ENCODE data around the gene ZCCHC13. TPM values are rescaled to one million over a fixed set of nuclear protein-coding genes. Genes with fewer than 3 reads are reported as not detected.

ZCCHC13 gene
- not detected in 2 replicates for total RNA-seq (2021; fragmentation: NEBNext Ultra II Directional; extraction: Animal tissue kit (Norgen Biotek cat#: 25700))
- not detected in 2 replicates for polyA plus RNA-seq (2011; rRNA removed)
- not detected for polyA plus RNA-seq (2011; cell fraction: cytosol; rRNA removed)
- not detected for polyA plus RNA-seq (2011; cell fraction: nucleus; rRNA removed)
- polyA plus RNA-seq (2012, experiment 1 of 2), result not detected in 4 replicates
- polyA plus RNA-seq (2012, experiment 2 of 2), result not detected
- not detected for polyA plus RNA-seq (2013, experiment 1 of 2)
- polyA plus RNA-seq (2013, experiment 2 of 2), result not detected
- polyA minus RNA-seq (2011; rRNA and poly(A)+ RNA removed), result not detected in 2 replicates
- not detected for polyA minus RNA-seq (2011; cell fraction: cytosol; rRNA and poly(A)+ RNA removed)
- polyA minus RNA-seq (2011; cell fraction: nucleus; rRNA and poly(A)+ RNA removed), result not detected
- long read RNA-seq, experiment 1, result 0 reads
- long read RNA-seq, experiment 2, result 0 reads

DNA sequence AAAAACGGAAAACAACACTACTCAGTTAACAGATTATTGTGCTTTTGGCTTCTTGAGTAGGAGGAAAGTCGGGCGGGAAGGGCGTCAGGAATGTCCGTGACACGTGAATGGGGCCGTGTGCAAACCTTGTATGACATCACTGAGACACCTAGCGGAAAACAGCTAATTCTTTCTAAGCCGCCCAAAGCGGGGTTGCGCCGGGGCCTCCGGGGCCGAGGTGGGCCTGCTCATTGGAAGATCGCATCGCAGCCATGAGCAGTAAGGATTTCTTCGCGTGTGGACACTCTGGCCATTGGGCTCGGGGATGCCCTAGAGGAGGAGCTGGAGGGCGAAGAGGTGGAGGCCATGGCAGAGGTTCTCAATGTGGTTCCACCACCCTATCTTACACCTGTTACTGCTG, at the start of gene ZCCHC13:
Gene ZCCHC13 (plus strand): TSS at position 165 of the 400 bp plus-strand sequence. CDS start 87 bp downstream, at position 252.
- no peak within 1 kb of the TSS for H2BK5ac ChIP-seq (ENCODE audit: low read depth, low read length)
- no peak within 1 kb of the TSS for H3K4ac ChIP-seq (replicated peaks; ENCODE audit: insufficient read length, low read depth, low read length)
- WGBS, 2 experiments (ENCODE audit: extremely low coverage in 1 of 2, insufficient coverage in 1 of 2, insufficient read length in 1 of 2, insufficient replicate concordance in 2 of 2, low coverage in 1 of 2, low lambda C conversion rate in 2 of 2, missing lambda C conversion rate in 1 of 2), result 96% methylated on average over 14 of the region's 20 CpGs; no CpG with 5 or more reads in 1 of the 2 experiments
- H2BK12ac ChIP-seq (ENCODE audit: low read depth, low read length), result no peak within 1 kb of the TSS
- no peak for TF ChIP-seq TEAD4 (IDR thresholded peaks at IDR 0.05; ENCODE audit: low read depth, low read length)
- DNase-seq (ENCODE audit: low read depth in 1 of 2, low spot score in 2 of 2) (no peak), FAIRE-seq (no peak)
- H3K23me2 ChIP-seq (ENCODE audit: low read depth, low read length), result no peaks in the 10 kb centered on the region
- no peak within 1 kb of the TSS; the same call in 1 of the 2 replicates for H2AFZ ChIP-seq (ENCODE audit: low read length)
- POLR2A ChIA-PET (ENCODE audit: partially characterized antibody), result interaction anchor here (0.8 kb wide), 1 partner anchor 12 kb away, joined by 3 read pairs; no protein-coding TSS in a partner anchor
- no peaks in the 10 kb centered on the region for H3K36me3 ChIP-seq (ENCODE audit: control insufficient read depth in 2 of 4, insufficient read depth in 4 of 4, low read length in 3 of 4)
- H4K91ac ChIP-seq (replicated peaks; ENCODE audit: insufficient read length, low read length), result no peak within 1 kb of the TSS
- H3K18ac ChIP-seq (ENCODE audit: extremely low read depth, low read length), result no peak within 1 kb of the TSS
- no peak within 1 kb of the TSS for H3K14ac ChIP-seq (ENCODE audit: insufficient read length)
- no peak within 1 kb of the TSS for H3K27ac ChIP-seq (ENCODE audit: low read depth, low read length)
- H3K56ac ChIP-seq (replicated peaks; ENCODE audit: insufficient read length, low read depth, low read length), result no peak within 1 kb of the TSS
- no peak within 1 kb of the TSS for H2BK15ac ChIP-seq (ENCODE audit: low read length)
- H3K23ac ChIP-seq (ENCODE audit: insufficient read length), result no peak within 1 kb of the TSS
- H3K79me1 ChIP-seq (ENCODE audit: low read depth, low read length), result no peaks in the 10 kb centered on the region
- H3K27me3 ChIP-seq (replicated peaks in 1 of 4; ENCODE audit: control insufficient read depth in 3 of 4, extremely low read depth in 1 of 4, insufficient read depth in 3 of 4, low read length in 3 of 4), result no peaks in the 10 kb centered on the region
- no peaks in the 10 kb centered on the region for H3K79me2 ChIP-seq (ENCODE audit: control insufficient read depth in 1 of 2, insufficient read depth in 2 of 2, low read length in 2 of 2)
- CTCF ChIA-PET (ENCODE audit: partially characterized antibody), result interaction anchor here (1.8 kb wide), 1 partner anchor 21 kb away, joined by 7 read pairs; no protein-coding TSS in a partner anchor
- H3K4me3 ChIP-seq (ENCODE audit: extremely low read depth in 1 of 4, insufficient read depth in 2 of 4, low read depth in 3 of 4, low read length in 4 of 4), result no peak within 1 kb of the TSS
- no peak within 1 kb of the TSS for H2AK5ac ChIP-seq (ENCODE audit: low read depth, low read length)
- 0 out of 7 replicates have a peak, but pooled peaks cover 0 to 2% (median 0%) of the 10 kb centered on the region in 4 experiments for H3K4me1 ChIP-seq (replicated peaks in 1 of 4; ENCODE audit: control insufficient read depth in 3 of 4, insufficient read depth in 4 of 4, low read length in 3 of 4)
- H4K20me1 ChIP-seq (replicated peaks in 1 of 2; ENCODE audit: control insufficient read depth in 1 of 2, insufficient read depth in 2 of 2, low read length in 2 of 2), result no peaks in the 10 kb centered on the region
- no peak within 1 kb of the TSS for H2BK120ac ChIP-seq (replicated peaks; ENCODE audit: low read depth, low read length)
- H3K9me3 ChIP-seq (ENCODE audit: insufficient read depth in 2 of 2, low read depth in 1 of 2, low read length in 1 of 2), result no peaks in the 10 kb centered on the region
- H2BK20ac ChIP-seq (ENCODE audit: low read length), result no peak within 1 kb of the TSS
- H3K4me2 ChIP-seq (ENCODE audit: insufficient read depth in 1 of 2, low read depth in 2 of 2, low read length in 2 of 2), result no peak within 1 kb of the TSS
- H3K9ac ChIP-seq (replicated peaks in 1 of 4; ENCODE audit: extremely low read depth in 1 of 4, low read depth in 3 of 4, low read length in 3 of 4), result no peak within 1 kb of the TSS
- no peak within 1 kb of the TSS for H4K5ac ChIP-seq (ENCODE audit: insufficient read length, low read depth, low read length)
- no peak within 1 kb of the TSS for H4K8ac ChIP-seq (ENCODE audit: extremely low read depth, insufficient read depth, low read length)
